HG03139 (cell line): Measurements from ENCODE around the gene SNX19.
"Not testable (repeated sequence)": the region's sequence is repeated elsewhere in the genome, so short reads cannot be mapped to it uniquely, and the experiment has no call there.

Source experiments
- ATAC-seq: cut with Tn5 transposase; IDR thresholded peaks from one replicate; pipeline ENCODE4 v1.9.1; 2021; ENCODE audit not compliant: unreplicated experiment

SNX19 gene, protein sequence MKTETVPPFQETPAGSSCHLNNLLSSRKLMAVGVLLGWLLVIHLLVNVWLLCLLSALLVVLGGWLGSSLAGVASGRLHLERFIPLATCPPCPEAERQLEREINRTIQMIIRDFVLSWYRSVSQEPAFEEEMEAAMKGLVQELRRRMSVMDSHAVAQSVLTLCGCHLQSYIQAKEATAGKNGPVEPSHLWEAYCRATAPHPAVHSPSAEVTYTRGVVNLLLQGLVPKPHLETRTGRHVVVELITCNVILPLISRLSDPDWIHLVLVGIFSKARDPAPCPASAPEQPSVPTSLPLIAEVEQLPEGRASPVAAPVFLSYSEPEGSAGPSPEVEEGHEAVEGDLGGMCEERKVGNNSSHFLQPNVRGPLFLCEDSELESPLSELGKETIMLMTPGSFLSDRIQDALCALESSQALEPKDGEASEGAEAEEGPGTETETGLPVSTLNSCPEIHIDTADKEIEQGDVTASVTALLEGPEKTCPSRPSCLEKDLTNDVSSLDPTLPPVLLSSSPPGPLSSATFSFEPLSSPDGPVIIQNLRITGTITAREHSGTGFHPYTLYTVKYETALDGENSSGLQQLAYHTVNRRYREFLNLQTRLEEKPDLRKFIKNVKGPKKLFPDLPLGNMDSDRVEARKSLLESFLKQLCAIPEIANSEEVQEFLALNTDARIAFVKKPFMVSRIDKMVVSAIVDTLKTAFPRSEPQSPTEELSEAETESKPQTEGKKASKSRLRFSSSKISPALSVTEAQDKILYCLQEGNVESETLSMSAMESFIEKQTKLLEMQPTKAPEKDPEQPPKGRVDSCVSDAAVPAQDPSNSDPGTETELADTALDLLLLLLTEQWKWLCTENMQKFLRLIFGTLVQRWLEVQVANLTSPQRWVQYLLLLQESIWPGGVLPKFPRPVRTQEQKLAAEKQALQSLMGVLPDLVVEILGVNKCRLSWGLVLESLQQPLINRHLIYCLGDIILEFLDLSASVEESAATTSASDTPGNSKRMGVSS

DNA sequence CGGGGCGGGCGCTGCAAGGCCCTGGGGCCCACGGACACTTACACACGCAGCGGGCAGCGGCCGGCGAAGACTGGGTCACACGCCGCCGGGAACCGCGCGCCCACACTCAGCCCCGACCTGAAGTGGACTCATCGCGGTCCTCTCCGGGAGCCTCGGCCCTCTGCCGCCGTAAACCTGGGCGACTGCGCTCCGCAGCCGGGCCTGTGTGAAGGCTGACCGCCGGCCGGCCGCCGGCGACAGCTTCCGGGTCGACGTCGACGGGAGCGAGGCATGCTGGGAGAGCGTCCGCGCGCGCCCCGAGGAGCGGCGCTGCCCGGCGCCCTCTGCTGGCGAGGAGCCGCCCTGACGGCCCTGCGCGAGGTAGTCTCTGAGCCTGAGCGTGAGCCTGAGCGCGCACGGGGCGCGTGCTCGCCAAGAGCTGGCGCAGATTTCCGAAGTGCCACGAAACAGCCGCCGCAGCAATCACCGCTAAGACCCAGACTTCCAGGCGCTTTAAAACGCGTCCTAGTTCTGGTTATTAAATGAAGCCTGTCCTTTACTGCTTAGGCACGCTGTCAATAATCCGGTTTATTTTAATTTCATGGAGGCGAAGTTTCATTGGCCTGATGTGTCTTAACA is at the start of gene SNX19:
SNX19 (minus strand) TSS at position 242 of the 618 bp plus-strand sequence. CDS start 540 bp downstream, outside the sequence.
- ATAC-seq, result peak; percentile 99

DNA sequence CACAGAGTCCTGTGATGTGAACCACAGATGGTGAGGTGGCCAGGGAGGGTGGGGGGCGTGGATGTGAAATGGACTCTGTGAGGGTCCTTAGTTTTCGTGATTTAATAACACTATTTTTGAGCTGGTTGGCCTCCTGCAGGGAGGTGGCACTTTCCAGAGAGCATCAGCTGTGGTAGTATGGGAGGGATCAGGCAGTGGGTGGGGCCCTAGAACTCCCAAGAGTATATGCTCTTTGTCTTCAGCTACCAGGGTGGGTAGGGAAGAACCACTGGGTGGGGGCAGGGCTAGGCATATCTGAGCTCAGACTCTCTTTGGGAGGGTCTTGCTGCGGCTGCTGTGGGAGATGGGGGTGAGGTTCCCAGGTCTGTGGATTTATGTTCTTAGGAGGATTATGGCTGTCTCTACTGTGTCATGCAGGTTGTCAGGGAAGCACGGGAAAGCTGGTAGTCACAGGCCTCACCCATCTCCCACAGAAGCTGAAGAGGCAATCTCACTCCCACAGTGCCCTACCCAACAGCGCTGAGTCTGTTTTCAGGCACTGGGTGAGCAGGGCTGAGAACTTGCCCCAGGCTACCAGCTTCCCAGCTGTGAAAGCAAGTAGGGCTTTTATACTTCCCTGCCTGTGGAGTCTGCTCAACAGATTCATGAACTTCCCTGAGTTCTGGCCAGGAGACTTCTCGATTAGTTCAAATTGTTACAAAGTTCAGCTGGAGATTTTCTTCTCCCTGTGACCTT is 47.9 kb upstream of the SNX19 start:
- no peak for ATAC-seq

DNA sequence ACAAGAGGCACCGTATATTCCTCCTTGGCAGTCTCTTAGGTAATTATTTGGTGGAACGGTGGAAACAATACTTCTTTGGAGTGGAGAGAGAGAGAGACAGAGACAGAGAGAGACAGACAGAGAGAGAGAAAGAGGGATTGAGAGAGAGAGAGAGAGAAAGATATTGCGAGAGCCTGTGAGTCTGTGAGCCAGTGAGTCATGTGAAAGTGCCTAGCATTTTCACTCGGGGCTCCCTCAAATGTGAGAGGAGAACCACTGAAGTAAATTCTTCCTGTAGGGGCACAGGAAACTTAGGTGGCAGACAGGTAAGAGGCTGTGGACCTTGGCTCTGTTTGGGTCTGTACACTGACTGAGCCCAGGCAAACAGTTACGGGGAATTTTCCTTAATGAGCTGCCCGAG is 31.6 kb upstream of the SNX19 start:
- no peak for ATAC-seq

DNA sequence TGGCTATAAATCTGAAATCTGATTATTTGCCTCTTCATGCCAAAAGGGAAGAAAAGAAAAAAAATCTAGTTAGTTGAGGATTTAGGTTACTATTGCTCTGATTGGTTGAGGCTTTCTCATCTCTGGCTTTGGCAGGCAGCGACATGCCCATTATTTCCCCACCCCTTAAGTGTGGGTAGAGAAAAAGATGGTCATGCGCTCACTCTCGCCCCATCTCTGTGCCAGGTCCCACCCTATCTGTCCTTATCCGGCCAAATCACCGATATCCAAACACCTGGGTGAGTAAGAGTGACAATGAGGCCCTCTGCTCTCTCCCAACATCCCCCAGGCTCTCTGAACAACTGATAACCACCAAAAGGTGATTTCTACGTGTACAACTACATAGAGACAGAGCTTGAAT is 31.2 kb upstream of the SNX19 start:
- no peak for ATAC-seq

DNA sequence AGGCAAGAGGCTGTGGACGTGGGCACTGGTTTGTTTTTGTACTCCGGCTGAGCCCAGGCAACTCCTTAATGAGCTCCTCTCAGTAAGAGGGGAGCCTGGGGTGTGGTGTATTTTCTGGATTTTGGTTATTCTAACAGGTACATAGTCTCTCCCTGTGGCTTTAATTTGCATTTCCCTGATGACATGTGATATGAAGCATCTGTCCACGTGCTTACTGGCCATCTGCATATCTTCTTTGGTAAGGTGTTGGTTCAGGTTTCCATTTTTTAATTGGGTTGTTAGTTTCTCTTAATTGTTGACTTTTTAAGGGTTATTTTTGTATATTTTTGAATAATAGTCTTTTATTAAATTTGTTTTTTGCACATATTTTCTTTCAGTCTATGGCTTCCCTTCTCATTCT is 30.8 kb upstream of the SNX19 start:
- no peak for ATAC-seq

DNA sequence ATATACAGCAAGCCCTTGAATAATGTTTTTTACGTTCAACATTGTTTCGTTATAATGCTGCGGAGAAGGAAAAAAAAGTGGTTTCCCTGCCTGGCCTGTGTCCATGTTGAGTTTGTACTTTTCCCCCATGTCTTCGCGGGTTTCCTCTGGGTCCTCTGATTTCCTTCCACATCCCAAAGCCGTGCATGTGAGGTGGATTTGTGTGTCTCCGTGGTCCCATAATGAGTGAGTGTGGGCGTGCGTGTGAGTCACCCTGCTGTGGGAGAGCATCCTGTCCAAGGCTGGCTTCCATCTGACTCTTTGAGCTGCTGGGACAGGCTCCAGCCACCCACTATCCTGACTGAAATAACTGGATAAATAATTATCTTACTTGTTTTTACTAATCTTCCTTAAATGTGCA is 29.6 kb upstream of the SNX19 start:
- no peak for ATAC-seq

DNA sequence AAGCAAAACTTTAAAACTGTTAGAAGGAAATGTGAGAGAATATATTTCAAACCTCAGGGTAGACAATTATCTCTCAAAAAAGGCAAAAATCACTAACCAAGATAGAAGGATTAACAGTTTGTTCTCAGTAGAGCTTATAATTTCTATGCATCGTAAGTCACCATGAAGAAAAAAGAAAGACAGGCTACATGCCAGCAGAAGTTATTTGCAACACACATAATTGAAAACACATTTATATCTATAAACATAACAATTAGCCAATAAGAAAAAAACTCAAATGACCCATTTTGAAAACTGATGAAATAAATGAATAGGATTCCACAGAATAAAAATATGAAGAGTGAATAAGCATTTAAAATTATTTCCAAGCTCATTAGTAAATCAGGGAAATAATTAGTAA is 24.4 kb upstream of the SNX19 start:
- no peak for ATAC-seq

DNA sequence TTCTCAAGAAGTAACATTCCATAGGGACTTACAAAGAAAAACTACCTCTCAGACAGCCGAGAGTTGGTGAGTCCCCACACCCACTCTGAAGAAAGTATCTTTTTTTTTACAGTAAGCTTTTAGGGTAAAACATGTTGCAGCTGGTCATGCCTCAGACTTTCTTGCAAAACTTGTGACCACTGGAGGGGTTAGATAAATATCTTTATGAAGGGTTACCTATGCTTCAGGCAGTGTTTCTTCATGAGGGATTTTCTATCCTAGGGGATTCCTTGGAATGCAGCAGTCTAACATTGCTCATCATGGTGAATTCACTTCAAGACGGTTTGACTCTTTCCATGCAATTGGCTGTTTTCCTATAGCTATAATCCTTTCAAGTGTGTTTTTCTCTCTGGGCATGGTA is 20.8 kb upstream of the SNX19 start:
- no peak for ATAC-seq

DNA sequence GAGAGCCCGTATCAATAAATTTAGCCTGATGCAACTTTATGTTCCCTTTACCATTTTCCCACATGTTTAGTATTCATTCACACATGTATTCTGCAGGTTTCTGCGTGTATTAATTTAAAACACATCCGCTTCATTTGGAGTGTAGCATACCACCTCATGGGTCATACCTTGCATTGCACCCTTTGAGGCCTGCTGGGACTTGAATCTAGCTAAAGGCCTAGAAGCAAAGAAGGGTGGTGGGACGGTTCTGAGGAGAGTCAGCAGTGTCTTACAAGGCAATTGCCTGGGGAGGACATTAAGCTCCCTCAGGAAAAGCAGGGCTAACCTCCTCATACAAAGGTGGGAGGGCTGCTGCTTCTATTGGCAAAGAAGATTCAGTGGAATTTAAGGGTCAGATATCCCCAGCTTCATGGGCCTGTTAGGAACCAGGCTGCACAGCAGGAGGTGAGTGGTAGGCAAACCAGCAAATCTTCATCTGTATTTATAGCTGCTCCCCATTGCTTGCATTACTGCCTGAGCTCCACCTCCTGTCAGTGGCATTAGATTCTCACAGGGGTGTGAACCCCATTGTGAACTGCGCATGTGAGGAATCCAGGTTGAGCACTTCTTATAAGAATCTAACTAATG is 15.9 kb upstream of the SNX19 start:
- ATAC-seq, result no peak

DNA sequence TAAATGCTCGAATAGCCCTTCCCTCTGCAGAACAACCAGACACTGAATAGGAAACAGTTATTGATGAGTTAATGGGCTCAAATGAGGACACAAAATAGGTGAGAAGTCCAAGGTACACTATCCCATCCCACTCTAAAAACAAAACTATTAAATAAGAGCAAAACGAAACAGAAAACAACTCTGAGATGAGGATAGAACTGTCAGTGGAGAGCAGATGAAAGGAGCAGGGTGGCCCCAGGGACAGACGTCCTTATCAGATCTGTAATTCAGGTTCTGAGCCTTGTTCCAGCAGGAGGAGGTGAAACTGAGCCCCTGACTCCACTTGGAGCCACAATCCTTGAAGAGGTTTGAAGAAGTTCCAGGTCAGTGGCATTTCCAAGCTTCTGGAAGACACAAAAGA is 8.5 kb upstream of the SNX19 start:
- no peak for ATAC-seq

DNA sequence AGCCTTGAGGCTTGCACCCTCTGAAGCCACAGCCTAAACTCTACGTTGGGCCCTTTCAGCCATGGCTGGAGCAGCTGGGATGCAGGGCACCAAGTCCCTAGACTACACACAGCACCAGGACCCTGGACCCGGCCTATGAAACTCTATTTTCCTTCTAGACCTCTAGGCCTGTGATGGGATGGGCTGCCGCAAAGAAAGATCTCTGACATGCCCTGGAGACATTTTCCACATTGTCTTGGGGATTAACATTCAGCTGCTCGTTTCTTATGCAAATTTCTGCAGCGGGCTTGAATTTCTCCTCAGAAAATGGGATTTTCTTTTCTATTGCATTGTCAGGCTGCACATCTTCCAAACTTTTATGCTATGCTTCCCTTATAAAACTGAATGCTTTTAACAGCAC is 4.3 kb upstream of the SNX19 start:
- ATAC-seq, result not testable (repeated sequence)

DNA sequence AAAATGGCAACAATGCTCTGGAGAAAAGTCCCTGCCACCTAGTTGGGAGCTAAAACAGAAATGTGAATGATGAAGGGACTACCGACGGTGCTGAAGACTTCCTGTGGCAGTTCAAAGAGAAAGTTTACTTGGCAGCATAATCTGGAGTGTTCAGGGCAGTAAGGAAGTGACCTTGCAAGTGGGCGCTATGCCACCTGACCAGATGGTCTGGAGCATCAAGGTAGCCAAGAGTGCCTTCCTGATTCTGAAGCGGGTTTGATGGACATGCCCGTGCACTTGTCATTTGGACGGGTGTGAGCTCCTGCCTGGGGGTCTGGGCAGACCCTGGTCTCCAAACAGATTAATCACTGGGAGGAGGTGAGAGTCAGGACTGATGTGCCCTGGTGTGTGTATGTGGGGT is 1.8 kb upstream of the SNX19 start:
- no peak for ATAC-seq

DNA sequence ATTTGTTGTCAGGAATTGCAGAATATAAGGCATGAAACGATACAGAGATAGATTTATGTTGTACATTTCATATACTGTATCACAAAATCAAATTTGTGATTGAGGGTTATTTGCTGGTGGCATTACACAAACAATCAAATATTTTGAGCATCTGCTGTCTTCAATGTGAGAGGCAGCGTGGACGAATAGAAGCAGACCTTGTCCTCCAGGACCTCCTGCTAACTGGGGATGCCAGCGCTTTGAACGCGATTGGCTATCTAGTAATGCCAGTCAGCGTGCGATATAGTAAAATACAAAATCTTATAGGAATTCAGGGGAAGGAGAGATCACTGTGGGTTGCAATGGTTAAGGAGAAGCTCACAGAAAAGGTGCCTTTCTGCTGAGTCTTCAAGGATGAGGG is 631 bp upstream of the SNX19 start:
- ATAC-seq, result no peak

DNA sequence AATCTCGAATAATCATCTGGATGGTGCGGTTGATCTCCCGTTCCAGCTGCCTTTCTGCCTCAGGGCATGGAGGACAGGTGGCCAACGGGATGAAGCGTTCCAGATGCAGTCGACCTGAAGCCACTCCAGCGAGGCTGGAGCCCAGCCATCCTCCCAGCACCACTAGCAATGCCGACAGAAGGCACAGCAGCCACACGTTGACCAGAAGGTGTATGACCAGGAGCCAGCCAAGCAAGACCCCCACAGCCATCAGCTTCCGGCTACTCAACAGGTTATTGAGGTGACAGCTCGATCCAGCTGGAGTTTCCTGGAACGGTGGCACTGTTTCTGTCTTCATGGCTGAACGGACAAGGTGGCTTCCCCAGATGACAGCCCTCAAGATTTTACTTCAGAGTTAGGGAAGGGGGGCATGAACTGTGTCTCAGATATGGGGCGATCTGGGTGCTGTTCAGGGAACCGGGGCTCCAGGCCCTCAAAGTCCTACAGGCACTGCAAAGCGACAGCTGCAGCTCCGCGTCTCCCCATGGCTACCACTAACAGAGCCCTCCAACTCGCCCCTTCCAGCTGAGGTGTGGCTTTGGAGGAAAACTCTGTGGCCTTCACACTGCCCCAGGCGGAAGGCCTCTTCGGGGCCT is 559 bp downstream of the SNX19 start:
- ATAC-seq, result peak; percentile 7

DNA sequence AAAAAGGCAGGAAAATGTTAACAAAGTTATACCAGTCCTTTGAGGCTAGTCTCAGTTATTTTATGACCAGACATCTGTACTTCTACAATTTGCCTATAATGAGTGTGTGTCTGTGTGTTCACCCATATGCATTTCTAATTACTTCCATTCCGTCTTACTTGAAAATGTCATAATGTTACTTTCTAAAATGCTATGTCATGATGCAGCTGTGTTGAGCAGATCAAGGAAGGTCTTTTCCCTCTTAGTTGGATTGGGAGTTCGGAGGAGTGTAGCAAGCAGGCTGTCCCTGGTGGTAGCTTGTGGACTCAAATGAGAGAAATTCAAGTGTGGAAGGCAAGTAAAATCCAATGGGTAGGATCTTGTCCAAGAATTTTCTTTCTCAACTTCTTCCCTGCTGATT is 3.0 kb downstream of the SNX19 start:
- no peak for ATAC-seq

DNA sequence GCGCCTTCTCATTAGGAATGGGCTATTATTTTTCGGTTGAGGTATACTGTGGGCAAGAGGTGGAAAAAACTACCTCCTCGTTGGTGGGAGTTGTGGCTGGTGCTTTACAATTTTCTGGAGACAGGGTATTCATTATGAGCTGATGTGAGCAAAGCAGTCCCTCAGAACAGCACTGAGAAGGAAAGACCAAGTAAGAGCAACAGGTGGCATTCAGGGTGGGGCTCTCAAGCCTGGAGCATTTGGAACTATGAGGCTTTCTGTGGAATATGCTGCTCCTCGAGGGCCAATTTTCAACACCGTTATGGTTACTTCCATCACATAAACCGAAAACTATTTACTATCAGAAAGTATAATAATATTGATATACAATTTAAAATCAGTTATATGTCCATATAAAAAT is 3.7 kb downstream of the SNX19 start:
- ATAC-seq, result no peak

DNA sequence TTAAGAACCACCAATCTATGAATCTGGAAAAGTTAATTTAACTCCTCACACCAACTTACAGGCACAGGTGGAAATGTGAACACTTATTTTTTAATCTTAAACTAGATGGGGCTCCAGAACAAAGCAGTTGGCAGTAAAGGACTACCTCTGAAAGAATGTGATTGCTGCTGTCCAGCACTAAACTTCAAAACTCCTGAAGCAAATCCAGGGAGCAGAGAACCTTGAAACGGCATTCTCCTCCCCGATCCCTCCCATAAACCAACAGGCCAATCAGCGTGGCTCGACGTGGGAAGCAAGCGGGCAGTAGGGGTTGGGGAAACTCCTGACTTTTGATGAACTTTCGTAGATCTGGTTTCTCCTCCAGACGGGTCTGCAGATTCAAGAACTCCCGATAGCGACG is 5.0 kb downstream of the SNX19 start:
- no peak for ATAC-seq

DNA sequence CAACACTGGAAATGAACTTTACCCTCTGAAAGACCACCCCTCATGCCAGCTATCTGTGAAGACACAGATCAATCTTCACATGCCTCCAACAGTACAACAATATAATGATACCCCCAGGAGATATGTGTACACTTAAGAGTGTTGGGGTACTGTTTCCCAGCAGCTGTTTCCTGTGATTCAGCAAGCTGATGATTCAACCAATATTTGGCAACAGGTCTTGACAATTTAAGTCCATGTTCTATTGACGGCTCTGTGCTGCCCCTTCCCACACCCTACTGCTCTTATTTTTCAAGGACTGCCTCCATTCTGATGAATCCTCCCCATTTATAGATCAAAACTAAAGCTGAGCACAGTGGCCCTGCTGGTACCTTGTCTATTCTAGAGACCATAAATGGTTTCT is 6.6 kb downstream of the SNX19 start:
- no peak for ATAC-seq

DNA sequence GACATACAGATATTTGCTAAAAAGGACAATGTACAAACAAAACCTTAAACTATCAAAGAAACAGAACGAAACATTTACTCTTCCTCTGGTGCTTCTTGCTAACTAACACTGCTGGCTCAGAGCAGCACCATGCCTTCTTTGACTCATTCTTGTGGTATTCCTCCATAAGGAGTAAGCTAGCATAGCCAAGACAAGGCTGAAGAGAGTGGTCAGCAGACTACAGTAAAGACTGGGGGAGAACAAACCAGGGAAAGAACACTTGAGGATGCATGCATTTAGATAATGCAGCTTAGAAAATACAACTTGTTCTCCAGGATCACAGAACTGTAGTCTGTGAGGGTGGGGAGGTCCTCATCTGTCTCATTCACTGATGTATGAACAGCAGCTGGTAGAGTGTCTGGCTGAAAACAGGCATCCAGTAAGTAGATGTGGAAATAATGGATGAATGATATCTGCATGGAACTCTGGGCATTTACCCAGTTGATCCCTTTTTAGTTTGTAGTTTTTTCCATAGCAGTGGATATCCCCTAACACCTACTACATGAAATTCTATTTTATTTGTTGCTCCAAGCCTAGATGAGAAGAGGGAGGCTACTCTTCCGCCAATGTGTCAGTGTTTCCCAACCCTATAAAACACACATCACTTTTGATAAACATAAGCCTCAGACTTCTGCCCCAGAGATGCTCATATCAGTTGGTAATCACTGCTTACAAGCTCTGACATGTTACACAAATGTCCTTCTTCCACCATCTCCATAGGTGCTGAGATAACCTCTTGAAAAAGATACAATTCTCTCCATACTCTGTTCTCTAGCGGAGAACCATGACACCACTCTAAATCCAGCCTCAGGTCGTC is 7.3 kb downstream of the SNX19 start:
- no peak for ATAC-seq
